HL-60 (cell line): ENCODE results near the gene THAP12.

Source experiments
- POLR2AphosphoS5 ChIP-seq: IDR thresholded peaks from 2 replicates; pipeline ENCODE4 v1.6.1; 2012; ENCODE audit warnings: low read depth
- TF ChIP-seq, protein P1 (sequence below): IDR thresholded peaks from one replicate; pipeline ENCODE4 v1.5.1; 2011; ENCODE audit warnings: low read length, control low read depth, inconsistent platforms; ENCODE audit not compliant: insufficient read depth

DNA sequence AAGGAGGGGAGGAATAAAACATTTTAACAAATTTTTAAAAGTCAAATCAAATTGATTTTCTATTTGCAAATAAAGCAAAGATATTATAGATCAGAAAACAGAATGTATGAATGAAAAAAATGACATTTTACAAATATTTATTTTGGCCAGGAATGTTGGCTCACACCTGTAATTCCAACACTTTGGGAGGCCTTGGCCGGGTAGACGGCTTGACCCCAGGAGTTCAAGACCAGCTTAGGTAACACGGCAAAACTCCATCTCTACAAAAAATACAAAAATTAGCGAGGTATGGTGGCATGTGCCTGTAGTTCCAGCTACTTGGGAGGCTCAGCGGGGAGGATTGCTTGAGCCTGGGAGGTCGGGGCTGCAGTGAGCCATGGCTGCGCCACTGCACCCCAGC is 18.2 kb downstream of the THAP12 start:
- no peak for TF ChIP-seq POLR2AphosphoS5
- TF ChIP-seq, protein P1, sequence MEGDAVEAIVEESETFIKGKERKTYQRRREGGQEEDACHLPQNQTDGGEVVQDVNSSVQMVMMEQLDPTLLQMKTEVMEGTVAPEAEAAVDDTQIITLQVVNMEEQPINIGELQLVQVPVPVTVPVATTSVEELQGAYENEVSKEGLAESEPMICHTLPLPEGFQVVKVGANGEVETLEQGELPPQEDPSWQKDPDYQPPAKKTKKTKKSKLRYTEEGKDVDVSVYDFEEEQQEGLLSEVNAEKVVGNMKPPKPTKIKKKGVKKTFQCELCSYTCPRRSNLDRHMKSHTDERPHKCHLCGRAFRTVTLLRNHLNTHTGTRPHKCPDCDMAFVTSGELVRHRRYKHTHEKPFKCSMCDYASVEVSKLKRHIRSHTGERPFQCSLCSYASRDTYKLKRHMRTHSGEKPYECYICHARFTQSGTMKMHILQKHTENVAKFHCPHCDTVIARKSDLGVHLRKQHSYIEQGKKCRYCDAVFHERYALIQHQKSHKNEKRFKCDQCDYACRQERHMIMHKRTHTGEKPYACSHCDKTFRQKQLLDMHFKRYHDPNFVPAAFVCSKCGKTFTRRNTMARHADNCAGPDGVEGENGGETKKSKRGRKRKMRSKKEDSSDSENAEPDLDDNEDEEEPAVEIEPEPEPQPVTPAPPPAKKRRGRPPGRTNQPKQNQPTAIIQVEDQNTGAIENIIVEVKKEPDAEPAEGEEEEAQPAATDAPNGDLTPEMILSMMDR: no peak
